PC-9 (cell line): Measurements from ENCODE around the gene CEL. TPM values are rescaled to one million over a fixed set of nuclear protein-coding genes. Genes with fewer than 3 reads are reported as not detected.

Experiments
- BruUV-seq: library from RNA; stranded (reverse); fragments of 400-500 nt; replicated peaks from 2 replicates; lab custom pipeline; 2021; lab: Mats Ljungman, UMichigan
- CTCF ChIA-PET: fragments of 300-600 bp; sonication (Branson Sonifier 250); formaldehyde crosslinking; loops from one replicate; lab custom pipeline; 2022; ENCODE audit warnings: antibody characterized with exemption; lab: Charles Lee
- POLR2A ChIA-PET: fragments of 300-600 bp; sonication (Branson Sonifier 250); formaldehyde crosslinking; loops from one replicate; lab custom pipeline; 2022; ENCODE audit warnings: antibody characterized with exemption; ENCODE audit not compliant: unreplicated experiment; lab: Charles Lee
- DNase-seq, 2 experiments: peaks; one replicate each; pipeline versions ENCODE4 v3.0.0 to v3.0.0-alpha.2; 2015 to 2022; ENCODE audit warnings: mixed read lengths in 1 of 2
- H2AFZ ChIP-seq: fragments of 200-600 bp; sonication (generic); 2 replicates; pipeline ENCODE4 v1.8.1; 2017; ENCODE audit warnings: antibody characterized with exemption
- H3F3A ChIP-seq: fragments of 200-600 bp; sonication (generic); 2 replicates; pipeline ENCODE4 v1.8.1; 2017; ENCODE audit warnings: antibody characterized with exemption, mild to moderate bottlenecking, low read depth; ENCODE audit not compliant: insufficient read depth
- H3K27ac ChIP-seq: fragments of 200-600 bp; sonication (generic); 2 replicates; pipeline ENCODE4 v1.6.1; 2016; ENCODE audit warnings: mixed run types
- H3K27me3 ChIP-seq: fragments of 200-600 bp; sonication (generic); 2 replicates; pipeline ENCODE4 v1.6.1; 2016; ENCODE audit warnings: low read depth, mixed run types; ENCODE audit not compliant: insufficient read depth
- H3K36me3 ChIP-seq: fragments of 200-600 bp; sonication (generic); 2 replicates; pipeline ENCODE4 v1.6.1; 2016; ENCODE audit warnings: low read depth, mixed run types
- H3K4me1 ChIP-seq: fragments of 200-600 bp; sonication (generic); replicated peaks from 2 replicates; pipeline ENCODE4 v1.6.1; 2016; ENCODE audit warnings: mixed run types; ENCODE audit not compliant: insufficient read depth
- H3K4me2 ChIP-seq: fragments of 200-600 bp; sonication (generic); 2 replicates; pipeline ENCODE4 v1.6.1; 2017; ENCODE audit warnings: mixed run types
- H3K4me3 ChIP-seq: fragments of 200-600 bp; sonication (generic); 2 replicates; pipeline ENCODE4 v1.6.1; 2016; ENCODE audit warnings: mixed run types
- H3K79me2 ChIP-seq: fragments of 200-600 bp; sonication (generic); 2 replicates; pipeline ENCODE4 v1.6.1; 2017; ENCODE audit warnings: low read depth, mixed run types
- H3K9me2 ChIP-seq: fragments of 200-600 bp; sonication (generic); 2 replicates; pipeline ENCODE4 v1.8.1; 2017; ENCODE audit warnings: mild to moderate bottlenecking; ENCODE audit not compliant: insufficient read depth
- H3K9me3 ChIP-seq: fragments of 200-600 bp; sonication (generic); 2 replicates; pipeline ENCODE4 v1.8.1; 2016; ENCODE audit warnings: low read depth; ENCODE audit not compliant: insufficient read depth
- H4K20me1 ChIP-seq: fragments of 200-600 bp; sonication (generic); 2 replicates; pipeline ENCODE4 v1.8.1; 2017; ENCODE audit not compliant: insufficient read depth
- CTCF ChIP-seq: fragments of 200-600 bp; sonication (generic); conservative IDR thresholded peaks from 2 replicates; pipeline ENCODE4 v1.6.1; 2017; ENCODE audit warnings: mixed run types, antibody characterized with exemption, mild to moderate bottlenecking, moderate library complexity
- EZH2 ChIP-seq: fragments of 200-600 bp; sonication (generic); IDR thresholded peaks from 2 replicates; pipeline ENCODE4 v1.8.0; 2017; ENCODE audit warnings: antibody characterized with exemption, low read depth
- intact Hi-C: fragments of 100-400 bp; cut with micrococcal nuclease; formaldehyde crosslinking; loops from one replicate; pipeline ENCODE4 v1.10.0; 2022; ENCODE audit not compliant: unreplicated experiment
- total RNA-seq: library from RNA; stranded (reverse); gene quantifications from 2 replicates; pipeline ENCODE4 v1.2.3, GENCODE V29; 2021

The CEL gene
- total RNA-seq, 1 experiment from 2014 or later, result 2.7 TPM

- H3K79me2 ChIP-seq, result no peaks in the 10 kb centered on the region
- DNase-seq, result no peak
- intact Hi-C loops, result no loop called here
- no peak overlapping the region for H3K27ac ChIP-seq
- H3K27me3 ChIP-seq, result no peaks in the 10 kb centered on the region
- H3F3A ChIP-seq, result peaks cover 10% of the 10 kb centered on the region; the same call in 1 of the 2 replicates
- H3K4me3 ChIP-seq, result no peak overlapping the region
- no peaks in the 10 kb centered on the region for H3K9me3 ChIP-seq
- no peak overlapping the region for H2AFZ ChIP-seq
- no peaks in the 10 kb centered on the region for H3K36me3 ChIP-seq
- no peak overlapping the region for H3K4me2 ChIP-seq
- H3K4me1 ChIP-seq, result peaks cover 17% of the 10 kb centered on the region
- POLR2A ChIA-PET, result interaction anchor here (0.6 kb wide), 1 partner anchor 611 kb away, joined by 4 read pairs; no protein-coding TSS in a partner anchor
- CTCF ChIA-PET, result interaction anchor here (0.6 to 1.8 kb wide), 2 partner anchors 28 to 405 kb away, joined by 3 to 15 read pairs; no protein-coding TSS in a partner anchor
- BruUV-seq, result no TSS peak
- peaks cover 54% of the 10 kb centered on the region for H4K20me1 ChIP-seq
- H3K9me2 ChIP-seq, result no peaks in the 10 kb centered on the region
- TF ChIP-seq EZH2, result no peak
- no peak for TF ChIP-seq CTCF
These were observed 54.0 kb downstream of the CEL start for GRCh38 chr9:133115604-133116345.

- TF ChIP-seq EZH2 (no peak), CTCF (no peak)
These were observed 54.8 kb downstream of the CEL start for GRCh38 chr9:133116346-133117231.

More at GRCh38 chr9:133116346-133117231, 54.8 kb downstream of the CEL start:
- H2AFZ ChIP-seq, result no peak overlapping the region
- H3K27ac ChIP-seq, result no peak overlapping the region
- CTCF ChIA-PET, result no interaction called here
- H4K20me1 ChIP-seq, result peaks cover 54% of the 10 kb centered on the region
- H3K27me3 ChIP-seq, result no peaks in the 10 kb centered on the region
- H3K9me3 ChIP-seq, result no peaks in the 10 kb centered on the region
- POLR2A ChIA-PET, result no interaction called here
- H3K4me1 ChIP-seq, result peaks cover 20% of the 10 kb centered on the region
- no peaks in the 10 kb centered on the region for H3K79me2 ChIP-seq
- BruUV-seq, result no TSS peak
- peaks cover 14% of the 10 kb centered on the region; the same call in 1 of the 2 replicates for H3F3A ChIP-seq
- no peak for DNase-seq
- H3K9me2 ChIP-seq, result no peaks in the 10 kb centered on the region
- intact Hi-C loops, result no loop called here
- no peak overlapping the region for H3K4me3 ChIP-seq
- H3K4me2 ChIP-seq, result no peak overlapping the region
- no peaks in the 10 kb centered on the region for H3K36me3 ChIP-seq
